Mucosa of stomach (tissue), 1 donor: ENCODE measurements around the gene ZP1.

Experiments used
- H3K27me3 ChIP-seq: one replicate; pipeline ENCODE4 v1.7.0; 2013; ENCODE audit warnings: mild to moderate bottlenecking, low read length; ENCODE audit not compliant: control insufficient read depth, insufficient read depth
- H3K36me3 ChIP-seq: one replicate; pipeline ENCODE4 v1.7.0; 2013; ENCODE audit warnings: low read length; ENCODE audit not compliant: control insufficient read depth, insufficient read depth
- H3K4me1 ChIP-seq: one replicate; pipeline ENCODE4 v1.7.0; 2013; ENCODE audit warnings: mild to moderate bottlenecking, low read length; ENCODE audit not compliant: control insufficient read depth, insufficient read depth
- H3K4me3 ChIP-seq: one replicate; pipeline ENCODE4 v1.7.0; 2013; ENCODE audit warnings: low read length
- H3K9ac ChIP-seq: one replicate; pipeline ENCODE4 v1.7.0; 2013; ENCODE audit warnings: mild to moderate bottlenecking, low read length, moderate library complexity
- H3K9me3 ChIP-seq: one replicate; pipeline ENCODE4 v1.7.0; 2013; ENCODE audit warnings: mild to moderate bottlenecking, low read length, moderate library complexity; ENCODE audit not compliant: control insufficient read depth
- donor health status: Pancreatic carcinoma.

Gene ZP1

DNA sequence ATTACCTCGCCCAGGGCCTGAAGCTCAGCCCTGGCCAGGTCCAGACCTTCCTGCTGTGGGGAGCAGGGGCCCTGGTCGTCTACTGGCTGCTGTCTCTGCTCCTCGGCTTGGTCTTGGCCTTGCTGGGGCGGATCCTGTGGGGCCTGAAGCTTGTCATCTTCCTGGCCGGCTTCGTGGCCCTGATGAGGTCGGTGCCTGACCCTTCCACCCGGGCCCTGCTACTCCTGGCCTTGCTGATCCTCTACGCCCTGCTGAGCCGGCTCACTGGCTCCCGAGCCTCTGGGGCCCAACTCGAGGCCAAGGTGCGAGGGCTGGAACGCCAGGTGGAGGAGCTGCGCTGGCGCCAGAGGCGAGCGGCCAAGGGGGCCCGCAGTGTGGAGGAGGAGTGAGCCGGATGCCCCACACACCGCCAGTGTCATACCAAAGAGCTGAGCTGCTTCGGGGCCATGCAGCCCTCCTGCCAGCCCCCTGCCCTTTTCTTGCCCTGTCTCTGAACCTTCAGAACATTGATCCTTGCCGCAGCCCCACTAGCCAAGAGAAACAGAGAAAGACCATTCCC, 54.5 kb downstream of the ZP1 start:
- Histone ChIP-seq H3K9ac (no peak overlapping the region), H3K4me1 (peaks cover 12% of the 10 kb centered on the region)

DNA sequence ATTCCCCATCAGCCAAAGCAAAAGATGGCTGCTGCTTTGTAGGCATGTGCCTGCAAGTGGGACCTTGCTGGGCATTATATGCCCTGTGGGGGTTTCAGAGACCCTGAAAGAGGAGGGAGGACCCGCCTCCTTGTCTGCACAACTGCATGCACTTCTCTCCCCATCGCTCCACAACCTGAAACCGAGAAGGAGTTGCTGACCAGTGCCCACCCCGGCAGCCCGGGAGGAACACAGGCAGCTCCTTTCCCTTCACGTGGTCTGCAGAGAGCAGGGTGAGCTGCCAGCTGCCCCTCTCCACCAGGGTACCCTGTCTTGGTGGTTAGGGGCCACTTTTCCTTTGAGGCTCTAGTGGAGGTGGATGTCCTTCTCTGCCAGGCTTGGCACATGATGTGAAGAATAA, 55.6 kb downstream of the ZP1 start:
- peaks cover 25% of the 10 kb centered on the region for H3K27me3 ChIP-seq
- H3K4me1 ChIP-seq: peaks cover 17% of the 10 kb centered on the region
- no peak overlapping the region for H3K9ac ChIP-seq
- H3K36me3 ChIP-seq: peaks cover 7% of the 10 kb centered on the region
- no peaks in the 10 kb centered on the region for H3K9me3 ChIP-seq
- H3K4me3 ChIP-seq: no peak overlapping the region

More for the DNA sequence above, 54.5 kb downstream of the ZP1 start:
- Histone ChIP-seq H3K36me3 (peaks cover 7% of the 10 kb centered on the region), H3K4me3 (no peak overlapping the region), H3K9me3 (no peaks in the 10 kb centered on the region), H3K27me3 (peaks cover 19% of the 10 kb centered on the region)

DNA sequence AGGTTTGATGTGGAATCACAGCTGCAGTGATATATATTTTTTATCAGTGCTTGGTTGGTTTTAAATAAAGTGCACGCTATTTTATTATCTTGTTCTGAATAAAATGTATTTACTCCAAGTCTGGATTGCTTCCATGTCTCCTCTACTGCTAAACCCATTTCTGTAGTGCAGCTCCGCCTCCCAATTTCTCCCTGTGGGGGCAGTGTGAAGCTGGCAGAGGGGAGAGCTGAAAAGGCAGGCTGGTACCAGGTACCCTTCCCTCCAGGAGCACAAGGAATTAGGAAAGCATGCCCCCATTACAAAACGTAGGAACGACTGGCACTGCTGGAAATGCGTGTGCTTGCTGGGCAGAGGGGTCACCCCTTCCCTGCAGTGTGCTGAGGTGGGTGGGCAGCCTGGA, 56.0 kb downstream of the ZP1 start:
- no peaks in the 10 kb centered on the region for H3K9me3 ChIP-seq
- H3K27me3 ChIP-seq: peaks cover 25% of the 10 kb centered on the region
- H3K4me1 ChIP-seq: peaks cover 17% of the 10 kb centered on the region
- H3K4me3 ChIP-seq: no peak overlapping the region
- peaks cover 7% of the 10 kb centered on the region for H3K36me3 ChIP-seq
- H3K9ac ChIP-seq: no peak overlapping the region

DNA sequence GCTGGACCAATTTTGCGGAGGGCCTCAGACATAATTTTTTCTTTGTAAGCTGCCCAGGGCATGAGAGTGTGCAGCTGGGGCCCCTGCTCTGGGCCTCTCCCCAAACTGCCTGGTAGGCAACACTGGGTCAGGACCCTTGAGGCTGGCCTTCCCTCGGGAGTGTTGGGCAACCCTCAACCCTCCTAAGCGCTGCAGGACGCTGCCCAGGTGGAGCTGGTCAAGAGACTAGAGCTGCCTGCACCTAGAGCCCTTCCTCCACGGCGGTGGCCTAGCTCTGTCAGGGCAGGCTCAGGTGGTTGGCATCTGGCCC, 56.4 kb downstream of the ZP1 start:
- Histone ChIP-seq H3K9ac (no peak overlapping the region), H3K4me3 (no peak overlapping the region), H3K4me1 (peaks cover 17% of the 10 kb centered on the region), H3K27me3 (peaks cover 25% of the 10 kb centered on the region), H3K9me3 (no peaks in the 10 kb centered on the region), H3K36me3 (peaks cover 7% of the 10 kb centered on the region)

DNA sequence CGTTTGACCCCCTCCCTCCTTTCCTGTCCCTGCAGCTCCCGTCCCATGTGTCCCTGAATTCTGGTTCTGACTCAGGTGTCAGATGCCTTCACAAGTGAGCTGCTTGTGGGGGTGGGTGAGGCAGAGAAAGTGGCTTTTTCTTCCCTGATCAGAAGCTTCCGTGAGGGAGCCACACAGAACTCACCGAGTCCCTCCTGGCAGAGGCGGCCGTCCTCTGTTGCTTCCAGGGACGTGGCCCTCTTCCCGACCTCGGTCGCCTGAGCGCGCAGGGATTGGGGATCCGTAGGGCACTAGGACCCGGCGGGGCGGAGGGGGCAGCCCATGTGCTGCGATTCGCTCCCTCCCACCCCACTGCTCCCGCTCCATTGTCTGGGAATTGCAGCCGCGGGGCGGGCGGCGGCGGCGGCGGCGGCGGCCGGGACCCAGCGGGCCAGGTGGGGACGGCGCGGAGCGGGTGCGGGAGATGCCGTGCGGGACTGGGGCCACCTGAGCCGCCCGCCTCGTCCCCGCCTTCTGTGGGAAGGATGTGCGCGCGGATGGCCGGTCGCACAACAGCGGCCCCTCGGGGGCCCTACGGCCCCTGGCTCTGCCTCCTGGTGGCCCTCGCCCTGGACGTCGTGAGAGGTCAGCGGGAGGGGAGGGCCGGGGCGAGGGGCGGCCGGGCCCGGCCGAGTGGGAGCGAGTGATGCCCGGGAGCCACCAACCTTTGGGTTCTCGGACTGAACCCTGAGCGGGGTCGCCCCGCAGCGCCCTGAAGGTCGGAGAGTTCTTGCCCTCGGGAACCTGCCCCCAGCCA, 57.0 kb downstream of the ZP1 start, which contains the start of gene TMEM132A:
Gene TMEM132A (plus strand): TSS at position 351 of the 796 bp plus-strand sequence. CDS start 174 bp downstream, at position 525.
- Histone ChIP-seq H3K9ac (peak within 1 kb of the TSS; percentile 7), H3K27me3 (peaks cover 25% of the 10 kb centered on the region), H3K4me1 (peaks cover 17% of the 10 kb centered on the region), H3K9me3 (no peaks in the 10 kb centered on the region), H3K4me3 (peak within 1 kb of the TSS; percentile 25), H3K36me3 (peaks cover 7% of the 10 kb centered on the region)
